ENCODE data around the gene TP53TG3F. TPM values are rescaled to one million over a fixed set of nuclear protein-coding genes. Genes with fewer than 3 reads are reported as not detected.
"Not testable (repeated sequence)": the region's sequence is repeated elsewhere in the genome, so short reads cannot be mapped to it uniquely, and the experiment has no call there.

TP53TG3F gene, protein sequence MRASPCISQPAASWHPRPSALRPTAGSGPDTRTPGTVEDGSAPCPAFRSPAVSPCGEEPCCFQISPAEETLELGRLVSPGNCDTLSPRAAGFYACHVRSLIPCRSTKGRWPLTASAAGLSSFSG
- total RNA-seq (2014; rRNA removed; shearing (Covaris generic)): not detected in 2 replicates

GRCh38 chr16:33459312-33459711, at the start of gene TP53TG3F:
Gene TP53TG3F, plus strand, starts transcription at chr16:33459612. Its CDS starts 68 bp downstream, at chr16:33459680.
- DNase-seq (ENCODE audit: low read depth): not testable (repeated sequence)

- DNase-seq (ENCODE audit: low read depth): not testable (repeated sequence)
Measured at GRCh38 chr16:33491611-33492010, 32.2 kb downstream of the TP53TG3F start.

GRCh38 chr16:33507231-33507630, 47.8 kb downstream of the TP53TG3F start:
- not testable (repeated sequence) for DNase-seq (ENCODE audit: low read depth)

DNA sequence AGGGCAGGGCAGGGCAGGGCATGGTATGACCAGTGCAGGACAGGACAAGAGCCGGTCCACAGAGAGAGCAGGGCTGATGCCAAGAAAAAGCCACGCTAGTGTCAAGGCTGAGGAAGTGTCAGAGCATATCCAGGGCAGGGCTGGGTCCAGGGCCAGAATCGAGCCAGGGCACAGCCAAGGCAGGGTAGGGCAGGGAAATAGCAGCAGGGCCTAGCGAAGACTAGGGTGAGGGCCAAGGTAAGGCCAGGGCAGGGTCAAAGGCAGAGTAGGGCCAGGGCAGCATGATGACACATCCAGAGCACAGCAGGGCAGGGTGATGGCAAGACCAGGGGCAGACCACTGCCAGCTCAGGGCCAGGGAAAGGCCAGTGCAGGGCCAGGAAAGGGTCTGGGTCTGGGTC, 49.7 kb downstream of the TP53TG3F start:
- DNase-seq (ENCODE audit: low read depth): not testable (repeated sequence)

- not testable (repeated sequence) for DNase-seq (ENCODE audit: low read depth)
Measured at GRCh38 chr16:33509906-33510305, 50.5 kb downstream of the TP53TG3F start.

Other genes with a start within 250 kb of the TP53TG3F start
- gene TP53TG3E, start 155.3 kb upstream of the TP53TG3F start, total RNA-seq (2014; rRNA removed; shearing (Covaris generic)): not detected in 2 replicates
- not detected in 2 replicates for gene TP53TG3B, start 98.8 kb upstream of the TP53TG3F start, total RNA-seq (2014; rRNA removed; shearing (Covaris generic))

Measured in M059J (cell line).